WERI-Rb-1 (cell line): ENCODE results near the gene NXF1.

Experiments used
- DNase-seq: peaks from one replicate; pipeline ENCODE4 v3.0.0-alpha.2; 2020
- H3K27ac ChIP-seq: fragments of 250-450 bp; sonication (Bioruptor Pico); 2 replicates; pipeline ENCODE4 v1.5.1; 2020; ENCODE audit warnings: mild to moderate bottlenecking, moderate library complexity
- H3K27me3 ChIP-seq: fragments of 250-450 bp; sonication (Bioruptor Pico); 2 replicates; pipeline ENCODE4 v1.5.1; 2021; ENCODE audit warnings: mild to moderate bottlenecking, low read depth, moderate library complexity; ENCODE audit not compliant: insufficient read depth, severe bottlenecking
- H3K36me3 ChIP-seq: fragments of 250-450 bp; sonication (Bioruptor Pico); 2 replicates; pipeline ENCODE4 v1.5.1; 2020; ENCODE audit warnings: mild to moderate bottlenecking, moderate library complexity
- H3K4me3 ChIP-seq: 2 replicates; pipeline ENCODE4 v1.5.1; 2011; ENCODE audit warnings: low read depth, mild to moderate bottlenecking, control low read depth, low read length
- H3K9me3 ChIP-seq: fragments of 250-450 bp; sonication (Bioruptor Pico); 2 replicates; pipeline ENCODE4 v1.5.1; 2021; ENCODE audit warnings: mild to moderate bottlenecking, moderate library complexity; ENCODE audit not compliant: severe bottlenecking
- TF ChIP-seq, protein P1 (sequence below): IDR thresholded peaks from 2 replicates; pipeline ENCODE4 v1.5.1; 2011; ENCODE audit warnings: low read depth, mild to moderate bottlenecking, control low read depth, inconsistent platforms, low read length

The NXF1 gene

DNA sequence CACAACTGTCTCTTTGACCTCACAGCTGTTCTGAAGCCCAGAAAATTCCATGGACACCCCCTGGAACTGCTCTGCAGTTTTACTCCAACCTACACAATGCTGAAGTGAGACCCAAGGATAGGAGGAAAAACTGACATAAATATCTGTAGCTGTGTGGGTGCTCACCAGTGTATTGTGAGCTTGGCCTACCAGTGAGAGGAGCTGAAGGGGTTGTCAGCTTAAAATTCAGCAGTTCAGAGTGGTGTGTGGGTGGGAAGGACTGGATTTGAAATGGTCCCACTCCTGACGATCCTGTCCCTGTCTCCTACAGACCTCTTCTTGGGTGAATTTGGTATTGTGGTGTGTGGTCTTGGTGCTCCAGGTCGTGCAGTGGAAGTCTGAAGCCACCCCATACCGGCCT is 15.7 kb downstream of the NXF1 start:
- Histone ChIP-seq H3K36me3 (peaks cover 75% of the 10 kb centered on the region), H3K27me3 (no peaks in the 10 kb centered on the region), H3K27ac (no peak overlapping the region), H3K4me3 (no peak overlapping the region), H3K9me3 (no peaks in the 10 kb centered on the region)
- TF ChIP-seq, protein P1, sequence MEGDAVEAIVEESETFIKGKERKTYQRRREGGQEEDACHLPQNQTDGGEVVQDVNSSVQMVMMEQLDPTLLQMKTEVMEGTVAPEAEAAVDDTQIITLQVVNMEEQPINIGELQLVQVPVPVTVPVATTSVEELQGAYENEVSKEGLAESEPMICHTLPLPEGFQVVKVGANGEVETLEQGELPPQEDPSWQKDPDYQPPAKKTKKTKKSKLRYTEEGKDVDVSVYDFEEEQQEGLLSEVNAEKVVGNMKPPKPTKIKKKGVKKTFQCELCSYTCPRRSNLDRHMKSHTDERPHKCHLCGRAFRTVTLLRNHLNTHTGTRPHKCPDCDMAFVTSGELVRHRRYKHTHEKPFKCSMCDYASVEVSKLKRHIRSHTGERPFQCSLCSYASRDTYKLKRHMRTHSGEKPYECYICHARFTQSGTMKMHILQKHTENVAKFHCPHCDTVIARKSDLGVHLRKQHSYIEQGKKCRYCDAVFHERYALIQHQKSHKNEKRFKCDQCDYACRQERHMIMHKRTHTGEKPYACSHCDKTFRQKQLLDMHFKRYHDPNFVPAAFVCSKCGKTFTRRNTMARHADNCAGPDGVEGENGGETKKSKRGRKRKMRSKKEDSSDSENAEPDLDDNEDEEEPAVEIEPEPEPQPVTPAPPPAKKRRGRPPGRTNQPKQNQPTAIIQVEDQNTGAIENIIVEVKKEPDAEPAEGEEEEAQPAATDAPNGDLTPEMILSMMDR, result no peak
- no peak for DNase-seq

DNA sequence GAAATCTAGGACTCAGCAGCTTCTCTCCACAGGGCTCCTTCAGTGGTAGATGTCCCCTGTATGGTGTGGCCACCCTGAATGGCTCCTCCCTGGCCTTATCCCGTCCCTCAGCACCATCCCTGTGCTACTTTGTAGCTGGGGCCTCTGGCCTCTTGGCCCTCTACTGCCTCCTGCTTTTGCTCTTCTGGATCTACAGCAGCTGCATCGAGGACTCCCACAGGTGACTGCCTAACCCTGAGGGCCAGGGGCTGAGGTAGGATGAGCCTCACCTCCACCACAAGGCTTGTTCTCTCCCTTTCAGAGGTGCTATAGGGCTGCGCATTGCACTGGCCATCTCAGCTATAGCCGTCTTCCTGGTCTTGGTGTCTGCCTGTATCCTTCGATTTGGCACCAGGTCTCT is 16.2 kb downstream of the NXF1 start:
- no peak for DNase-seq
- H3K27me3 ChIP-seq, result no peaks in the 10 kb centered on the region
- TF ChIP-seq, protein P1, result no peak
- peaks cover 72% of the 10 kb centered on the region for H3K36me3 ChIP-seq
- H3K27ac ChIP-seq, result no peak overlapping the region
- no peak overlapping the region for H3K4me3 ChIP-seq
- H3K9me3 ChIP-seq, result no peaks in the 10 kb centered on the region

DNA sequence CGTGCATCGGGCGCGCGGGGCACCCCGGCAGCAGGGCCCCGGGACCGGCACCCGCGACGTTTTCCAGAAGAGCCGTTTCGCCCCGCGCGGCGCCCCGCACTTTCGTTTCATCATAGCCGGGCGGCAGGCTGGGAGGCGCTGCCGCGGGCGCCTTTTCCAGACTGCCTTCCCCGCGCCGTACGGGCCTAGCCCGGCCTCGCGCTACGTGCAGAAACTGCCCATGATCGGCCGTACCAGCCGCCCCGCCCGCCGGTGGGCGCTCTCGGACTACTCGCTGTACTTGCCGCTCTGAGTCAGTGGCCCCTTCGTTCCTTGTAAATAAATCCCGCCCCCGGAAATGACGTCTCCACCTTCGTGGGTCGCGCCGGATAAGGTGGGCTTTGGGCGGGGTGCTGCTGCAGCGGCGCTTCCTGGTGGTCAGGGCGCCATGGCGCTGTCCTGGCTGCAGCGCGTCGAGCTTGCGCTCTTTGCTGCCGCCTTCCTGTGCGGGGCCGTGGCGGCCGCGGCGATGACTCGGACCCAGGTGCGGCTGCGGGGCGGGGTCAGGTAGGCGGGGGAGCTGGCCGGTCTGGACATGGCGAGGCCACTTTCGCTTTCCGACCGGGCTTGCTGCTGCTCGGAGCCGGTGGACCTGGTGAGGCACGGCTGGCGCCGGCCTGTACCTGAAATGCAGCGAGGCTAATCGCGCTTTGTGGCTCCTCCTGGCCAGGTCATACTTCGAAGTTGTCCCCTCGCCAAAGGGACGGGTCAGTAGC is 18.1 kb downstream of the NXF1 start, which contains the start of gene TMEM179B:
Gene TMEM179B (plus strand): TSS at position 398 of the 755 bp plus-strand sequence. CDS start 30 bp downstream, at position 428.
- peak within 1 kb of the TSS; percentile 91 for H3K4me3 ChIP-seq
- H3K9me3 ChIP-seq, result no peaks in the 10 kb centered on the region
- TF ChIP-seq, protein P1, result peak; percentile 65
- no peaks in the 10 kb centered on the region for H3K27me3 ChIP-seq
- peak; percentile 97 for DNase-seq
- peaks cover 63% of the 10 kb centered on the region for H3K36me3 ChIP-seq
- H3K27ac ChIP-seq, result peak within 1 kb of the TSS; percentile 89

DNA sequence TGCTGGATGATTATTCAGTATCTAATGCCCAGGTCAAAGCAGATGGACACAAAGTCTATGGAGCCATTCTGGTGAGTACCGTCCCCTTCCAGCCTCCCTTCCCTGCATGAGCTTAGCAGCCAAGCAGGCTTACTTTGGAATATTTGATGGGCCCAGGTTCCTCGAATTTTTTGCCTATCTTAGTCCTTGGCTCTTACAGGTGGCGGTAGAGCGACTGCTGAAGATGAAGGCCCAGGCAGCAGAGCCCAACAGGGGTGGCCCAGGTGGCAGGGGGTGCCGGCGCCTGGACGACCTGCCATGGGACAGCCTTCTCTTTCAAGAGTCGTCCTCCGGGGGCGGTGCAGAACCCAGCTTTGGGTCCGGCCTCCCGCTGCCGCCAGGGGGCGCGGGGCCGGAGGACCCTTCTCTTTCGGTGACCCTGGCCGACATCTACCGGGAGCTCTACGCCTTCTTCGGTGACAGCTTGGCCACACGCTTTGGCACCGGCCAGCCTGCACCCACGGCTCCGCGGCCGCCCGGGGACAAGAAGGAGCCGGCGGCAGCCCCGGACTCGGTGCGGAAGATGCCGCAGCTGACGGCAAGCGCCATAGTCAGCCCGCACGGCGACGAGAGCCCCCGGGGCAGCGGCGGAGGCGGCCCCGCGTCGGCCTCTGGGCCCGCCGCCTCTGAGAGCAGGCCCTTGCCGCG is 18.8 kb downstream of the NXF1 start:
- Histone ChIP-seq H3K36me3 (peaks cover 57% of the 10 kb centered on the region), H3K27ac (peak overlapping the region; percentile 89), H3K9me3 (no peaks in the 10 kb centered on the region), H3K4me3 (peak overlapping the region; percentile 91), H3K27me3 (no peaks in the 10 kb centered on the region)
- TF ChIP-seq, protein P1, result peak; percentile 98
- DNase-seq, result peak; percentile 90

DNA sequence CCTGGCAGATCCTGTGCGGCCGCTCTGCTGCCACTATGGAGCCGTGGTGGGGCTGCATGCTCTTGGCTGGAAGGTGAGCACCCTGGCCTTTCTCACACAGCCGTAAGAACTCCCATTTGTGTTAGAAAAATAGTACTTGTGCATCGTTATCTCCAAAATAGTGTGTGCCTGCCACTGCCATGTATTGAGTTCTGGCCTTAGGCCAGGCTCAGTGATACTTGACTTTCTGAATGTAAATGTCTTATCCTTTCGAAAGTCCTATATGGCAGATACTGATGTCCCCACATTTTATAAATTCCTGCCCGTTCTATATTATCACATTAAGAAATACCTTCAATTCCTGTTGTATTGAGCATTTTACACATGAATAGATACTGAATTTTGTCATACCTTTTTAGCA is 22.5 kb downstream of the NXF1 start:
- peaks cover 52% of the 10 kb centered on the region for H3K36me3 ChIP-seq
- H3K27me3 ChIP-seq, result no peaks in the 10 kb centered on the region
- TF ChIP-seq, protein P1, result no peak
- no peak for DNase-seq
- no peaks in the 10 kb centered on the region for H3K9me3 ChIP-seq
- no peak overlapping the region for H3K4me3 ChIP-seq
- no peak overlapping the region for H3K27ac ChIP-seq
